GM12878 (cell line): ENCODE data around the gene C3. TPM values are rescaled to one million over a fixed set of nuclear protein-coding genes. Genes with fewer than 3 reads are reported as not detected.

ENCODE experiments used
- BHLHE40 ChIP-seq, 2 experiments: fragments of 450-650 bp in 1 of 2; IDR thresholded peaks; 2 replicates each; pipeline ENCODE4 v1.6.1; 2011 to 2017; ENCODE audit warnings: low read depth in 2 of 2, borderline replicate concordance in 1 of 2, improper control_type of control experiment in 1 of 2, low read length in 1 of 2, mild to moderate bottlenecking in 1 of 2
- BRCA1 ChIP-seq: IDR thresholded peaks from 2 replicates; pipeline ENCODE4 v1.6.1; 2011; ENCODE audit warnings: low read depth, low read length, improper control_type of control experiment
- CREM ChIP-seq: IDR thresholded peaks from 2 replicates; pipeline ENCODE4 v1.6.1; 2014; ENCODE audit warnings: antibody characterized with exemption, low read depth
- EGR1 ChIP-seq, 2 experiments: IDR thresholded peaks; 1 replicate in 1 of 2; 2 replicates in 1 of 2; pipeline ENCODE4 v1.6.1; 2011 to 2012; ENCODE audit warnings: low read depth in 2 of 2, low read length in 2 of 2, borderline replicate concordance in 1 of 2, mild to moderate bottlenecking in 1 of 2, moderate library complexity in 1 of 2
- ESRRA ChIP-seq: IDR thresholded peaks from 2 replicates; pipeline ENCODE4 v1.6.1; 2012; ENCODE audit warnings: mild to moderate bottlenecking, low read length, improper control_type of control experiment
- FOXK2 ChIP-seq: fragments of 450-650 bp; IDR thresholded peaks from 2 replicates; pipeline ENCODE4 v1.6.1; 2017; ENCODE audit warnings: mild to moderate bottlenecking, moderate library complexity
- HDAC6 ChIP-seq: fragments of 200-600 bp; sonication (generic); IDR thresholded peaks from one replicate; pipeline ENCODE4 v1.8.0; 2017; ENCODE audit warnings: antibody characterized with exemption; ENCODE audit not compliant: unreplicated experiment
- IRF4 ChIP-seq: IDR thresholded peaks from 2 replicates; pipeline ENCODE4 v1.6.1; 2011; ENCODE audit warnings: low read depth, low read length
- KLF5 ChIP-seq: fragments of 450-650 bp; IDR thresholded peaks from 2 replicates; pipeline ENCODE4 v1.6.1; 2014; ENCODE audit warnings: mild to moderate bottlenecking; ENCODE audit not compliant: partially characterized antibody
- LARP7 ChIP-seq: fragments of 450-650 bp; IDR thresholded peaks from 2 replicates; pipeline ENCODE4 v1.6.1; 2017; ENCODE audit warnings: mild to moderate bottlenecking
- MYB ChIP-seq: fragments of 150-350 bp; IDR thresholded peaks from 2 replicates; pipeline ENCODE4 v1.6.1; 2014; ENCODE audit warnings: mild to moderate bottlenecking, low read depth, low read length, borderline replicate concordance
- NBN ChIP-seq: fragments of 450-650 bp; IDR thresholded peaks from 2 replicates; pipeline ENCODE4 v1.6.1; 2016
- POU2F2 ChIP-seq: IDR thresholded peaks from 3 replicates; pipeline ENCODE4 v1.6.1; 2011; ENCODE audit warnings: low read depth, mild to moderate bottlenecking, low read length, borderline replicate concordance
- RB1 ChIP-seq: fragments of 450-650 bp; formaldehyde crosslinking; IDR thresholded peaks from 2 replicates; pipeline ENCODE4 v1.6.1; 2017; ENCODE audit warnings: mild to moderate bottlenecking, borderline replicate concordance
- SP1 ChIP-seq: IDR thresholded peaks from one replicate; pipeline ENCODE4 v1.6.1; 2011; ENCODE audit warnings: low read depth, low read length
- STAT1 ChIP-seq: fragments of 450-650 bp; conservative IDR thresholded peaks from 2 replicates; pipeline ENCODE4 v1.6.1; 2014; ENCODE audit warnings: antibody characterized with exemption, mild to moderate bottlenecking
- STAT3 ChIP-seq: IDR thresholded peaks from 2 replicates; pipeline ENCODE4 v1.6.1; 2011; ENCODE audit warnings: low read depth, low read length, improper control_type of control experiment
- TARDBP ChIP-seq: IDR thresholded peaks from 2 replicates; pipeline ENCODE4 v1.6.1; 2016; ENCODE audit warnings: borderline replicate concordance
- ZNF207 ChIP-seq: fragments of 450-650 bp; IDR thresholded peaks from 2 replicates; pipeline ENCODE4 v1.6.1; 2014; ENCODE audit warnings: antibody characterized with exemption, mild to moderate bottlenecking, borderline replicate concordance
- ZZZ3 ChIP-seq: IDR thresholded peaks from 2 replicates; pipeline ENCODE4 v1.6.1; 2011; ENCODE audit warnings: low read depth; ENCODE audit not compliant: control insufficient read depth, insufficient read length
- polyA plus RNA-seq, 11 experiments: library from polyadenylated mRNA; depleted of rRNA in 4 of 11; unstranded in 6 of 11; stranded (reverse) in 5 of 11; fragments of >200 nt; fragmentation: Nextera tagmentation in 4 of 11; fragmentation: Illumina TruSeq in 1 of 11; extraction: Ambion mirVana in 4 of 11; extraction: Trizol in 1 of 11; gene quantifications; 1 replicate in 1 of 11; 2 replicates in 10 of 11; pipeline versions ENCODE4 v1.2.1 to v1.2.3, GENCODE V29; 2011 to 2016; ENCODE audit warnings: inconsistent platforms in 2 of 11, missing spikeins in 2 of 11, low read depth in 1 of 11
- total RNA-seq, 4 experiments: library from RNA; depleted of rRNA in 3 of 4; stranded (reverse); fragments of >200 nt in 3 of 4; fragmentation: Illumina TruSeq in 1 of 4; extraction: Trizol in 1 of 4; gene quantifications; 2 replicates each; pipeline versions ENCODE4 v1.2.1 to v1.2.3, GENCODE V29; 2013 to 2021
- TF ChIP-seq, protein P1 (sequence below): fragments of 450-650 bp; formaldehyde crosslinking; IDR thresholded peaks from 2 replicates; pipeline ENCODE4 v1.4.0; 2020; ENCODE audit warnings: mild to moderate bottlenecking, moderate library complexity
- TF ChIP-seq, protein P2 (sequence below): IDR thresholded peaks from 2 replicates; pipeline ENCODE4 v1.6.1; 2011; ENCODE audit warnings: low read depth, mild to moderate bottlenecking, low read length, moderate library complexity, borderline replicate concordance; ENCODE audit errors: extremely low read depth
- TF ChIP-seq, protein P3 (sequence below): fragments of 450-650 bp; IDR thresholded peaks from 2 replicates; pipeline ENCODE4 v1.6.1; 2016; ENCODE audit warnings: mild to moderate bottlenecking, moderate library complexity, borderline replicate concordance
- TF ChIP-seq, protein P4 (sequence below): IDR thresholded peaks from 2 replicates; pipeline ENCODE4 v1.6.1; 2012; ENCODE audit warnings: low read depth, low read length, improper control_type of control experiment

The C3 gene
- total and polyA plus RNA-seq, 10 of the 15 experiments (the other 5 are each of a cell fraction or from before 2014, with no cell fraction given): 0.20 to 6.7 (median 0.72) TPM

DNA sequence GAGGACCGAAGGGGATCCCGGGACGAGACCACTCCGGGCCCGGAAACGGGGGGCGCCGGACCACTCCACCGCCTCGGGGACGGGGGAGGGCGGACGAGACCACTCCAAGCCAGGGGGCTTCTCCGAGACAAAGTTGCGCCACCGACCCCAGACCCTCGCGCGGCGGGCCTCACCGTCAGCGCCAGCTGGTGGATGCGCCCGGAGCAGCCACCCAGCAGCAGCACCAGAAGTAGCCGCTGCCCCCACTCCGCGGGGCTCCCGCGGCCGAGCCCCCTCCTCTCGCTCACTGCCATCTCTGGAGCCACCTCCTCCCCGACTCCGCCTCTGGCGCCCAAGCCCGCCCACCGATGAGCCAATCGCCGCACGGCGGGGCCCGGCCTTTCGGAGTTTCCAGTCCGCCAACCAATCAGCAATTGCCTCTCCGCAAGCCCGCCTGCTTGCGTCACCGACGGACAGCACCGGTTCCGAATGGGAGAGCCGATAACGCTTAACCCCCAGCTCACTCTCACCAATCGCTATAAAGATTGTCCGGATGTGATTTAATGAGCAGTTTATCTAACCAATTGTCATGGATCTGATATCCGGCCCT is 16.9 kb upstream of the C3 start, which contains the start of gene GPR108 (continued):
- TF ChIP-seq KLF5 (peak; percentile 100), NBN (peak; percentile 93), ESRRA (no peak), STAT1 (peak; percentile 96; the same call in 1 of the 2 replicates), SP1 (peak; percentile 100), BHLHE40 (IDR thresholded peaks at IDR 0.05; ENCODE audit: borderline replicate concordance in 1 of 2, low read depth in 2 of 2, low read length in 1 of 2) (peak; percentile 99 to 100), CREM (peak; percentile 98), EGR1 (IDR thresholded peaks at IDR 0.05; ENCODE audit: borderline replicate concordance in 1 of 2, low read depth in 2 of 2, low read length in 2 of 2) (peak; percentile 20 to 42; a peak in 2 of 3 replicates), FOXK2 (peak; percentile 100), TARDBP (0 out of 2 replicates have a peak, but pooled peaks have one; percentile 2), HDAC6 (no peak), BRCA1 (peak; percentile 59), RB1 (peak; percentile 88; the same call in 1 of the 2 replicates), STAT3 (no peak), ZZZ3 (no peak), LARP7 (peak; percentile 98), IRF4 (no peak), POU2F2 (0 out of 3 replicates have a peak, but pooled peaks have one; percentile 11), MYB (no peak), ZNF207 (peak; percentile 100)
- TF ChIP-seq, protein P1, sequence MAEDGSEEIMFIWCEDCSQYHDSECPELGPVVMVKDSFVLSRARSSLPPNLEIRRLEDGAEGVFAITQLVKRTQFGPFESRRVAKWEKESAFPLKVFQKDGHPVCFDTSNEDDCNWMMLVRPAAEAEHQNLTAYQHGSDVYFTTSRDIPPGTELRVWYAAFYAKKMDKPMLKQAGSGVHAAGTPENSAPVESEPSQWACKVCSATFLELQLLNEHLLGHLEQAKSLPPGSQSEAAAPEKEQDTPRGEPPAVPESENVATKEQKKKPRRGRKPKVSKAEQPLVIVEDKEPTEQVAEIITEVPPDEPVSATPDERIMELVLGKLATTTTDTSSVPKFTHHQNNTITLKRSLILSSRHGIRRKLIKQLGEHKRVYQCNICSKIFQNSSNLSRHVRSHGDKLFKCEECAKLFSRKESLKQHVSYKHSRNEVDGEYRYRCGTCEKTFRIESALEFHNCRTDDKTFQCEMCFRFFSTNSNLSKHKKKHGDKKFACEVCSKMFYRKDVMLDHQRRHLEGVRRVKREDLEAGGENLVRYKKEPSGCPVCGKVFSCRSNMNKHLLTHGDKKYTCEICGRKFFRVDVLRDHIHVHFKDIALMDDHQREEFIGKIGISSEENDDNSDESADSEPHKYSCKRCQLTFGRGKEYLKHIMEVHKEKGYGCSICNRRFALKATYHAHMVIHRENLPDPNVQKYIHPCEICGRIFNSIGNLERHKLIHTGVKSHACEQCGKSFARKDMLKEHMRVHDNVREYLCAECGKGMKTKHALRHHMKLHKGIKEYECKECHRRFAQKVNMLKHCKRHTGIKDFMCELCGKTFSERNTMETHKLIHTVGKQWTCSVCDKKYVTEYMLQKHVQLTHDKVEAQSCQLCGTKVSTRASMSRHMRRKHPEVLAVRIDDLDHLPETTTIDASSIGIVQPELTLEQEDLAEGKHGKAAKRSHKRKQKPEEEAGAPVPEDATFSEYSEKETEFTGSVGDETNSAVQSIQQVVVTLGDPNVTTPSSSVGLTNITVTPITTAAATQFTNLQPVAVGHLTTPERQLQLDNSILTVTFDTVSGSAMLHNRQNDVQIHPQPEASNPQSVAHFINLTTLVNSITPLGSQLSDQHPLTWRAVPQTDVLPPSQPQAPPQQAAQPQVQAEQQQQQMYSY (CRISPR knock-in tag): no peak
- TF ChIP-seq, protein P2, sequence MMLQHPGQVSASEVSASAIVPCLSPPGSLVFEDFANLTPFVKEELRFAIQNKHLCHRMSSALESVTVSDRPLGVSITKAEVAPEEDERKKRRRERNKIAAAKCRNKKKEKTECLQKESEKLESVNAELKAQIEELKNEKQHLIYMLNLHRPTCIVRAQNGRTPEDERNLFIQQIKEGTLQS: no peak
- TF ChIP-seq, protein P3, sequence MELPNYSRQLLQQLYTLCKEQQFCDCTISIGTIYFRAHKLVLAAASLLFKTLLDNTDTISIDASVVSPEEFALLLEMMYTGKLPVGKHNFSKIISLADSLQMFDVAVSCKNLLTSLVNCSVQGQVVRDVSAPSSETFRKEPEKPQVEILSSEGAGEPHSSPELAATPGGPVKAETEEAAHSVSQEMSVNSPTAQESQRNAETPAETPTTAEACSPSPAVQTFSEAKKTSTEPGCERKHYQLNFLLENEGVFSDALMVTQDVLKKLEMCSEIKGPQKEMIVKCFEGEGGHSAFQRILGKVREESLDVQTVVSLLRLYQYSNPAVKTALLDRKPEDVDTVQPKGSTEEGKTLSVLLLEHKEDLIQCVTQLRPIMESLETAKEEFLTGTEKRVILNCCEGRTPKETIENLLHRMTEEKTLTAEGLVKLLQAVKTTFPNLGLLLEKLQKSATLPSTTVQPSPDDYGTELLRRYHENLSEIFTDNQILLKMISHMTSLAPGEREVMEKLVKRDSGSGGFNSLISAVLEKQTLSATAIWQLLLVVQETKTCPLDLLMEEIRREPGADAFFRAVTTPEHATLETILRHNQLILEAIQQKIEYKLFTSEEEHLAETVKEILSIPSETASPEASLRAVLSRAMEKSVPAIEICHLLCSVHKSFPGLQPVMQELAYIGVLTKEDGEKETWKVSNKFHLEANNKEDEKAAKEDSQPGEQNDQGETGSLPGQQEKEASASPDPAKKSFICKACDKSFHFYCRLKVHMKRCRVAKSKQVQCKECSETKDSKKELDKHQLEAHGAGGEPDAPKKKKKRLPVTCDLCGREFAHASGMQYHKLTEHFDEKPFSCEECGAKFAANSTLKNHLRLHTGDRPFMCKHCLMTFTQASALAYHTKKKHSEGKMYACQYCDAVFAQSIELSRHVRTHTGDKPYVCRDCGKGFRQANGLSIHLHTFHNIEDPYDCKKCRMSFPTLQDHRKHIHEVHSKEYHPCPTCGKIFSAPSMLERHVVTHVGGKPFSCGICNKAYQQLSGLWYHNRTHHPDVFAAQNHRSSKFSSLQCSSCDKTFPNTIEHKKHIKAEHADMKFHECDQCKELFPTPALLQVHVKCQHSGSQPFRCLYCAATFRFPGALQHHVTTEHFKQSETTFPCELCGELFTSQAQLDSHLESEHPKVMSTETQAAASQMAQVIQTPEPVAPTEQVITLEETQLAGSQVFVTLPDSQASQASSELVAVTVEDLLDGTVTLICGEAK: peak; percentile 28; the same call in 1 of the 2 replicates
- TF ChIP-seq, protein P4, sequence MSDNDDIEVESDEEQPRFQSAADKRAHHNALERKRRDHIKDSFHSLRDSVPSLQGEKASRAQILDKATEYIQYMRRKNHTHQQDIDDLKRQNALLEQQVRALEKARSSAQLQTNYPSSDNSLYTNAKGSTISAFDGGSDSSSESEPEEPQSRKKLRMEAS: peak; percentile 22; the same call in 1 of the 2 replicates
